Omental fat pad (tissue), 4 donors: ENCODE measurements around the gene MPZL1. TPM values are rescaled to one million over a fixed set of nuclear protein-coding genes. Genes with fewer than 3 reads are reported as not detected.

Experiments used
- ATAC-seq: fragments of 150-250 bp; one replicate; pipeline ENCODE4 v1.9.1; 2016; ENCODE audit warnings: mild to moderate bottlenecking, moderate library complexity; ENCODE audit not compliant: low FRiP score
- DNase-seq: peaks from one replicate; pipeline ENCODE4 v3.0.0-alpha.2; 2019; ENCODE audit warnings: low spot score
- CTCF ChIP-seq, 3 donors: fragments of 450-650 bp; IDR thresholded peaks; one replicate each; pipeline ENCODE4 v1.5.1; 2016 to 2017; ENCODE audit warnings: antibody characterized with exemption in 3 of 3, mild to moderate bottlenecking in 3 of 3, moderate library complexity in 2 of 3
- total RNA-seq, 4 donors: library from RNA; depleted of rRNA; stranded (reverse); fragments of >200 nt; gene quantifications; one replicate each; pipeline ENCODE4 v1.1.0, GENCODE V29; 2016

The MPZL1 gene
- total RNA-seq, 4 donors from 2014 or later = 102 to 116 (median 108) TPM

GRCh38 chr1:167752219-167752985, 30.6 kb downstream of the MPZL1 start:
- no peak for TF ChIP-seq CTCF (IDR thresholded peaks at IDR 0.05)
- peak; percentile 64 for ATAC-seq
- DNase-seq = no peak

GRCh38 chr1:167755654-167756053, 33.9 kb downstream of the MPZL1 start:
- ATAC-seq (no peak), DNase-seq (no peak)
- no peak for TF ChIP-seq CTCF (IDR thresholded peaks at IDR 0.05)

- no peak for TF ChIP-seq CTCF (IDR thresholded peaks at IDR 0.05)
- DNase-seq (no peak), ATAC-seq (no peak)
These were observed 35.1 kb downstream of the MPZL1 start for GRCh38 chr1:167756730-167757405.

- TF ChIP-seq CTCF (IDR thresholded peaks at IDR 0.05) = no peak
- ATAC-seq (no peak), DNase-seq (no peak)
These were observed 35.9 kb downstream of the MPZL1 start for GRCh38 chr1:167757433-167758309.

GRCh38 chr1:167761400-167761799, 39.6 kb downstream of the MPZL1 start:
- no peak for DNase-seq
- ATAC-seq = no peak
- TF ChIP-seq CTCF (IDR thresholded peaks at IDR 0.05) = no peak

GRCh38 chr1:167762061-167762746, 40.4 kb downstream of the MPZL1 start:
- TF ChIP-seq CTCF (IDR thresholded peaks at IDR 0.05) = no peak
- no peak for DNase-seq
- ATAC-seq = no peak
